IMR-90 (cell line): ENCODE data around the gene LDHAL6B. TPM values are rescaled to one million over a fixed set of nuclear protein-coding genes. Genes with fewer than 3 reads are reported as not detected.

ENCODE experiments used
- ATAC-seq: fragments of 200-7000 bp; cut with Tn5 transposase; 2 replicates; pipeline ENCODE4 v1.9.1; 2020; ENCODE audit warnings: low read depth, mild to moderate bottlenecking, moderate library complexity
- BruUV-seq: library from RNA; stranded (reverse); fragments of 400-500 nt; replicated peaks from 2 replicates; lab custom pipeline; 2021; lab: Mats Ljungman, UMichigan
- CTCF ChIA-PET: fragments of 300-600 bp; formaldehyde crosslinking; extraction: SDS; loops from one replicate; lab custom pipeline; 2021; ENCODE audit warnings: antibody characterized with exemption; lab: Yijun Ruan, JAX
- POLR2A ChIA-PET: fragments of 300-600 bp; sonication (Branson Sonifier 250); formaldehyde crosslinking; loops from one replicate; lab custom pipeline; 2022; ENCODE audit warnings: antibody characterized with exemption; ENCODE audit not compliant: unreplicated experiment; lab: Charles Lee
- DNase-seq: peaks from one replicate; pipeline ENCODE4 v3.0.0; 2013
- H2AFZ ChIP-seq: replicated peaks from 2 replicates; pipeline ENCODE3; 2013; ENCODE audit warnings: low read length, mild to moderate bottlenecking; ENCODE audit not compliant: poor library complexity
- H2AK5ac ChIP-seq: 2 replicates; pipeline ENCODE4 v1.6.1; 2013; ENCODE audit warnings: low read depth, low read length, inconsistent platforms
- H2AK9ac ChIP-seq: replicated peaks from 2 replicates; pipeline ENCODE3; 2013; ENCODE audit warnings: mild to moderate bottlenecking, low read depth, low read length, moderate library complexity; ENCODE audit not compliant: poor library complexity
- H2BK120ac ChIP-seq: 2 replicates; pipeline ENCODE4 v1.6.1; 2013; ENCODE audit warnings: low read depth, low read length, inconsistent platforms
- H2BK15ac ChIP-seq: 3 replicates; pipeline ENCODE4 v1.6.1; 2013; ENCODE audit warnings: low read depth, low read length, inconsistent platforms
- H2BK20ac ChIP-seq: 2 replicates; pipeline ENCODE4 v1.6.1; 2013; ENCODE audit warnings: low read depth, mild to moderate bottlenecking, inconsistent platforms, low read length, moderate library complexity
- H2BK5ac ChIP-seq: 2 replicates; pipeline ENCODE4 v1.6.1; 2013; ENCODE audit warnings: mild to moderate bottlenecking, low read depth, low read length, inconsistent platforms; ENCODE audit not compliant: poor library complexity, severe bottlenecking
- H3K14ac ChIP-seq: replicated peaks from 2 replicates; pipeline ENCODE4 v1.6.1; 2013; ENCODE audit warnings: low read depth, low read length, inconsistent platforms
- H3K18ac ChIP-seq: 2 replicates; pipeline ENCODE4 v1.6.1; 2013; ENCODE audit warnings: low read depth, low read length, control low read depth
- H3K23ac ChIP-seq: 2 replicates; pipeline ENCODE4 v1.6.1; 2013; ENCODE audit warnings: low read depth, low read length, inconsistent platforms
- H3K27ac ChIP-seq: 2 replicates; pipeline ENCODE4 v1.5.1; 2013; ENCODE audit warnings: mild to moderate bottlenecking, control low read depth, low read length; ENCODE audit not compliant: insufficient read depth
- H3K27me3 ChIP-seq: 2 replicates; pipeline ENCODE4 v1.6.1; 2013; ENCODE audit warnings: low read length; ENCODE audit not compliant: control insufficient read depth, insufficient read depth
- H3K36me3 ChIP-seq: 2 replicates; pipeline ENCODE4 v1.6.1; 2013; ENCODE audit warnings: low read length, mixed read lengths; ENCODE audit not compliant: control insufficient read depth, insufficient read depth
- H3K4ac ChIP-seq: 2 replicates; pipeline ENCODE4 v1.6.1; 2013; ENCODE audit warnings: low read depth, low read length, inconsistent platforms
- H3K4me1 ChIP-seq: 2 replicates; pipeline ENCODE4 v1.6.1; 2013; ENCODE audit warnings: low read length, mixed read lengths; ENCODE audit not compliant: control insufficient read depth, insufficient read depth
- H3K4me2 ChIP-seq: 2 replicates; pipeline ENCODE4 v1.6.1; 2013; ENCODE audit warnings: low read depth, mild to moderate bottlenecking, control low read depth, low read length, moderate library complexity
- H3K4me3 ChIP-seq: 2 replicates; pipeline ENCODE4 v1.5.1; 2013; ENCODE audit warnings: low read depth, mild to moderate bottlenecking, control low read depth, low read length, moderate library complexity; ENCODE audit not compliant: insufficient read depth
- H3K56ac ChIP-seq: 2 replicates; pipeline ENCODE4 v1.6.1; 2013; ENCODE audit warnings: low read length, inconsistent platforms; ENCODE audit not compliant: insufficient read depth; ENCODE audit errors: extremely low read depth
- H3K79me1 ChIP-seq, 2 experiments: 2 replicates each; pipeline ENCODE4 v1.6.1; 2013; ENCODE audit warnings: low read length in 2 of 2, inconsistent platforms in 1 of 2, low read depth in 1 of 2
- H3K9ac ChIP-seq: 2 replicates; pipeline ENCODE4 v1.6.1; 2013; ENCODE audit warnings: low read depth, low read length, control low read depth
- H3K9me1 ChIP-seq: 2 replicates; pipeline ENCODE4 v1.6.1; 2013; ENCODE audit warnings: low read length, inconsistent platforms; ENCODE audit not compliant: insufficient read depth
- H3K9me3 ChIP-seq: 2 replicates; pipeline ENCODE4 v1.6.1; 2013; ENCODE audit warnings: low read length; ENCODE audit not compliant: control insufficient read depth, insufficient read depth
- H4K20me1 ChIP-seq: 2 replicates; pipeline ENCODE4 v1.6.1; 2013; ENCODE audit warnings: low read length, inconsistent platforms; ENCODE audit not compliant: insufficient read depth
- H4K5ac ChIP-seq: 2 replicates; pipeline ENCODE4 v1.6.1; 2013; ENCODE audit warnings: mild to moderate bottlenecking, low read depth, low read length, control low read depth
- H4K8ac ChIP-seq, 2 experiments: 2 replicates each; pipeline ENCODE4 v1.6.1; 2013; ENCODE audit warnings: low read depth in 2 of 2, low read length in 2 of 2, control low read depth in 1 of 2, inconsistent platforms in 1 of 2
- H4K91ac ChIP-seq: 2 replicates; pipeline ENCODE4 v1.6.1; 2013; ENCODE audit warnings: low read depth, low read length, inconsistent platforms; ENCODE audit not compliant: insufficient read depth
- BHLHE40 ChIP-seq: fragments of 150-350 bp; IDR thresholded peaks from 2 replicates; pipeline ENCODE4 v1.6.1; 2016; ENCODE audit warnings: mild to moderate bottlenecking, low read depth, low read length
- MAFK ChIP-seq: IDR thresholded peaks from 2 replicates; pipeline ENCODE4 v1.6.1; 2012; ENCODE audit warnings: low read depth, low read length, improper control_type of control experiment
- RAD21 ChIP-seq: IDR thresholded peaks from 2 replicates; pipeline ENCODE4 v1.6.1; 2012; ENCODE audit warnings: low read length, improper control_type of control experiment
- USF2 ChIP-seq: fragments of 150-350 bp; IDR thresholded peaks from 2 replicates; pipeline ENCODE4 v1.6.1; 2017; ENCODE audit warnings: mild to moderate bottlenecking, antibody characterized with exemption, low read length, low read depth
- WGBS, 2 experiments: methylation state at CpG; one replicate each; pipeline versions ENCODE4 v1.1.5 to v1.1.7; 2013; ENCODE audit warnings: missing lambda C conversion rate in 2 of 2; ENCODE audit not compliant: insufficient read length in 1 of 2; ENCODE audit errors: extremely low coverage in 2 of 2; 5-methylcytosine and 5-hydroxymethylcytosine counted together
- dilution Hi-C: fragments of 300-500 bp; cut with HindIII; formaldehyde crosslinking; loops from one replicate; pipeline ENCODE4 v1.14.3; 2018; ENCODE audit warnings: low sequenced_read_pairs; ENCODE audit not compliant: unreplicated experiment
- in situ Hi-C: fragments of 300-500 bp; cut with MboI; formaldehyde crosslinking; loops from 3 replicates; pipeline ENCODE4 v1.14.3; 2019; ENCODE audit warnings: low sequenced_read_pairs, inconsistent platforms, mixed read lengths
- intact Hi-C: fragments of 100-400 bp; cut with micrococcal nuclease; formaldehyde crosslinking; loops from 2 replicates; pipeline ENCODE4 v1.10.0; 2022
- polyA plus RNA-seq, 3 experiments: library from polyadenylated mRNA; depleted of rRNA; stranded (reverse); fragments of >200 nt; gene quantifications; 2 replicates each; pipeline ENCODE4 v1.2.3, GENCODE V29; 2012; ENCODE audit warnings: low replicate concordance in 1 of 3
- total RNA-seq: library from RNA; depleted of rRNA; stranded (reverse); fragments of >200 nt; gene quantifications from 2 replicates; pipeline ENCODE4 v1.2.3, GENCODE V29; 2012

The LDHAL6B gene
- total and polyA plus RNA-seq, 2 of the 4 experiments (the other 2 are of a cell fraction): not detected

DNA sequence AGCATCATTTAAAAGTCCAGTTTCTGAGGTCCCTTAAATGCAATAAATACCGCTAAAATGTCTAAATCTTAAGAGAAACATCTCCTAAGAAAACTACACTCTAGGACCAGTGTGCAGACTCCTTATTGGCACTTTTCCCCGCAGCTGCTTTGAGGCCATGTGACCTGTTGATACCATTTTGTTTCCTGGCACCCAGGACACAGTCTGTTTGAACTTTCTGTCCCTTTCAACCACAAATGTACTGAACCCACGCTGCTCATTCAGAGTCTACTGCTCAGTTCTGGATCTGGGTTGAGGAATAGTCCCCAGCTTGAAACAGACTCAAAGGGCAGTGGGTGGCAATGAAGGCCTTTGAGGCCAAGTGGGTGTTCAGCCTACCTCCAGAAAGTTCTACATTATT, 17.1 kb downstream of the LDHAL6B start:
- H3K36me3 ChIP-seq: peaks cover 17% of the 10 kb centered on the region
- no peaks in the 10 kb centered on the region for H3K27me3 ChIP-seq
- TF ChIP-seq USF2 (no peak), BHLHE40 (no peak), RAD21 (no peak), MAFK (no peak)
- no peak overlapping the region for H3K23ac ChIP-seq
- H4K20me1 ChIP-seq: no peaks in the 10 kb centered on the region
- 0 out of 2 replicates have a peak overlapping the region, but pooled peaks have one; percentile 27 for H3K4ac ChIP-seq
- no peak overlapping the region for H4K5ac ChIP-seq
- peak overlapping the region; percentile 11 for H2AK9ac ChIP-seq
- H2BK5ac ChIP-seq: no peak overlapping the region
- no peak overlapping the region for H3K27ac ChIP-seq
- H3K56ac ChIP-seq: no peak overlapping the region
- no peak overlapping the region for H2BK15ac ChIP-seq
- 100% methylated on average over 1 of the region's 3 CpGs; no CpG with 5 or more reads in 1 of the 2 experiments for WGBS, 2 experiments
- 0 out of 2 replicates have a peak overlapping the region, but pooled peaks have one; percentile 23 for H3K14ac ChIP-seq
- no peak overlapping the region for H2AK5ac ChIP-seq
- H2AFZ ChIP-seq: no peak overlapping the region
- DNase-seq: no peak
- H3K9me1 ChIP-seq: peaks cover 9% of the 10 kb centered on the region
- intact Hi-C loops (loop anchor here (5.0 kb wide), 1 partner anchor 46 kb away; no protein-coding TSS in a partner anchor), dilution Hi-C loops (no loop called here), in situ Hi-C loops (no loop called here)
- no peak for ATAC-seq
- H3K4me2 ChIP-seq: no peak overlapping the region
- no peak overlapping the region for H3K9ac ChIP-seq
- H2BK20ac ChIP-seq: no peak overlapping the region
- peaks cover 11 to 23% of the 10 kb centered on the region in 2 experiments; a peak in 2 of 4 replicates for H3K79me1 ChIP-seq
- no peak overlapping the region for H3K4me3 ChIP-seq
- H3K18ac ChIP-seq: no peak overlapping the region
- H4K91ac ChIP-seq: no peak overlapping the region
- peak overlapping the region; percentile 38; the same call in 1 of the 2 replicates for H2BK120ac ChIP-seq
- H3K4me1 ChIP-seq: no peaks in the 10 kb centered on the region; the same call in 1 of the 2 replicates
- ChIA-PET CTCF (interaction anchor here (0.6 kb wide), 2 partner anchors 247 to 259 kb away, joined by 3 to 4 read pairs; no protein-coding TSS in a partner anchor), POLR2A (no interaction called here)
- no peaks in the 10 kb centered on the region for H3K9me3 ChIP-seq
- no TSS peak for BruUV-seq
- H4K8ac ChIP-seq: no peak overlapping the region
